ENCODE results near the gene SRPK2. TPM values are rescaled to one million over a fixed set of nuclear protein-coding genes. Genes with fewer than 3 reads are reported as not detected.

Gene SRPK2
- total and polyA plus RNA-seq, 2 of the 13 experiments (the other 11 are each of a cell fraction or from before 2014, with no cell fraction given): 10.1 to 22.3 TPM

DNA sequence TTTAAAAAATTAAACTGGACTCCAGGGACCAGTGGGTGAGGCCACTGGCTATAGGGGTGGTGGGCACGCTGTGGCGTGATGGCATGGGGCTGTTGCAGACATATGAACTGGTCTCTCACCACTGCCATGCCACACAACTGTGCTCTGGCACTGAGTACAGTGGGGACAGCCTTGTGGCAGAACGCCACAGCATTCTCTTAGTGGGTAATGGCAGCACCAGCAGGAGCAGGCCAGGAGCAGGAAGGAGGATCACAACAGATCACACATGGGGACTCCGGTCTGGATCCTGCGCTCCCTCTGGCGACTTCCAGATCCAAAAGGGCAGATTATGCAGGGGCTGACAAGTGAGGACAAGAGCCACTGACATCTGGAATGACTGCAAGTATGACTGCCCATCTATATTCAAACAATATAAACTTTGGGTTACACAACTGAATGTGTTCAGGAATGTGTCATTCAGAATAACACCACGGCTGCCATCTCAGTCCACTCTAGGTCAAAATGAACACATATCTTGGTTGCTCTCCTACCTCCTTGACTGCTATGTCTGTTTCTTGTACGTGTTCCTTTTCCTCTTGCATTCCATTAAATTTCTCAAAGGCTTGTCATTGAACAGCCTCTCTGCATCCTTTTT, 198.7 kb downstream of the SRPK2 start:
- ATAC-seq: no peak
- WGBS (ENCODE audit: low lambda C conversion rate): 92% methylated on average over 8 of the region's 8 CpGs
- H3K27ac ChIP-seq (ENCODE audit: extremely low read length, insufficient read depth, low read length): no peak overlapping the region
- intact Hi-C loops (cut with micrococcal nuclease; ENCODE audit: unreplicated experiment): loop anchor here (10.0 kb wide), 1 partner anchor 45 kb away; no protein-coding TSS in a partner anchor
- no peaks in the 10 kb centered on the region for H3K27me3 ChIP-seq (ENCODE audit: control insufficient read depth in 1 of 2, insufficient read depth in 2 of 2, low read length in 2 of 2)
- H3K9ac ChIP-seq (ENCODE audit: insufficient read depth, low read depth, low read length): no peak overlapping the region
- TF ChIP-seq, protein P1, sequence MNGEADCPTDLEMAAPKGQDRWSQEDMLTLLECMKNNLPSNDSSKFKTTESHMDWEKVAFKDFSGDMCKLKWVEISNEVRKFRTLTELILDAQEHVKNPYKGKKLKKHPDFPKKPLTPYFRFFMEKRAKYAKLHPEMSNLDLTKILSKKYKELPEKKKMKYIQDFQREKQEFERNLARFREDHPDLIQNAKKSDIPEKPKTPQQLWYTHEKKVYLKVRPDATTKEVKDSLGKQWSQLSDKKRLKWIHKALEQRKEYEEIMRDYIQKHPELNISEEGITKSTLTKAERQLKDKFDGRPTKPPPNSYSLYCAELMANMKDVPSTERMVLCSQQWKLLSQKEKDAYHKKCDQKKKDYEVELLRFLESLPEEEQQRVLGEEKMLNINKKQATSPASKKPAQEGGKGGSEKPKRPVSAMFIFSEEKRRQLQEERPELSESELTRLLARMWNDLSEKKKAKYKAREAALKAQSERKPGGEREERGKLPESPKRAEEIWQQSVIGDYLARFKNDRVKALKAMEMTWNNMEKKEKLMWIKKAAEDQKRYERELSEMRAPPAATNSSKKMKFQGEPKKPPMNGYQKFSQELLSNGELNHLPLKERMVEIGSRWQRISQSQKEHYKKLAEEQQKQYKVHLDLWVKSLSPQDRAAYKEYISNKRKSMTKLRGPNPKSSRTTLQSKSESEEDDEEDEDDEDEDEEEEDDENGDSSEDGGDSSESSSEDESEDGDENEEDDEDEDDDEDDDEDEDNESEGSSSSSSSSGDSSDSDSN (CRISPR knock-in tag; IDR thresholded peaks at IDR 0.05): no peak
- TF ChIP-seq KLF11 (CRISPR knock-in tag; IDR thresholded peaks at IDR 0.05) (no peak), STAG1 (CRISPR knock-in tag; IDR thresholded peaks at IDR 0.05) (no peak), ZNF446 (CRISPR knock-in tag; IDR thresholded peaks at IDR 0.05) (no peak), HOXA9 (CRISPR knock-in tag; IDR thresholded peaks at IDR 0.05; ENCODE audit: borderline replicate concordance) (no peak), ZSCAN12 (CRISPR knock-in tag; IDR thresholded peaks at IDR 0.05) (no peak), PCBP1 (IDR thresholded peaks at IDR 0.05; ENCODE audit: borderline replicate concordance, low read depth, low read length) (no peak), ZNF777 (CRISPR knock-in tag; IDR thresholded peaks at IDR 0.05) (no peak), SRY (CRISPR knock-in tag; IDR thresholded peaks at IDR 0.05) (no peak), BRCA1 (CRISPR knock-in tag; IDR thresholded peaks at IDR 0.05) (no peak), KAT2B (IDR thresholded peaks at IDR 0.05; ENCODE audit: borderline replicate concordance, low read depth, low read length) (no peak), ZNF546 (CRISPR knock-in tag; conservative IDR thresholded peaks at IDR 0.05) (no peak), SRSF4 (IDR thresholded peaks at IDR 0.05; ENCODE audit: low read depth, low read length, poor library complexity, severe bottlenecking) (no peak)
- TF ChIP-seq, protein P2, sequence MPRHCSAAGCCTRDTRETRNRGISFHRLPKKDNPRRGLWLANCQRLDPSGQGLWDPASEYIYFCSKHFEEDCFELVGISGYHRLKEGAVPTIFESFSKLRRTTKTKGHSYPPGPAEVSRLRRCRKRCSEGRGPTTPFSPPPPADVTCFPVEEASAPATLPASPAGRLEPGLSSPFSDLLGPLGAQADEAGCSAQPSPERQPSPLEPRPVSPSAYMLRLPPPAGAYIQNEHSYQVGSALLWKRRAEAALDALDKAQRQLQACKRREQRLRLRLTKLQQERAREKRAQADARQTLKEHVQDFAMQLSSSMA (CRISPR knock-in tag; IDR thresholded peaks at IDR 0.05): no peak
- TF ChIP-seq, protein P3, sequence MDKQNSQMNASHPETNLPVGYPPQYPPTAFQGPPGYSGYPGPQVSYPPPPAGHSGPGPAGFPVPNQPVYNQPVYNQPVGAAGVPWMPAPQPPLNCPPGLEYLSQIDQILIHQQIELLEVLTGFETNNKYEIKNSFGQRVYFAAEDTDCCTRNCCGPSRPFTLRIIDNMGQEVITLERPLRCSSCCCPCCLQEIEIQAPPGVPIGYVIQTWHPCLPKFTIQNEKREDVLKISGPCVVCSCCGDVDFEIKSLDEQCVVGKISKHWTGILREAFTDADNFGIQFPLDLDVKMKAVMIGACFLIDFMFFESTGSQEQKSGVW (CRISPR knock-in tag; IDR thresholded peaks at IDR 0.05; ENCODE audit: borderline replicate concordance): no peak
- TF ChIP-seq, protein P4, sequence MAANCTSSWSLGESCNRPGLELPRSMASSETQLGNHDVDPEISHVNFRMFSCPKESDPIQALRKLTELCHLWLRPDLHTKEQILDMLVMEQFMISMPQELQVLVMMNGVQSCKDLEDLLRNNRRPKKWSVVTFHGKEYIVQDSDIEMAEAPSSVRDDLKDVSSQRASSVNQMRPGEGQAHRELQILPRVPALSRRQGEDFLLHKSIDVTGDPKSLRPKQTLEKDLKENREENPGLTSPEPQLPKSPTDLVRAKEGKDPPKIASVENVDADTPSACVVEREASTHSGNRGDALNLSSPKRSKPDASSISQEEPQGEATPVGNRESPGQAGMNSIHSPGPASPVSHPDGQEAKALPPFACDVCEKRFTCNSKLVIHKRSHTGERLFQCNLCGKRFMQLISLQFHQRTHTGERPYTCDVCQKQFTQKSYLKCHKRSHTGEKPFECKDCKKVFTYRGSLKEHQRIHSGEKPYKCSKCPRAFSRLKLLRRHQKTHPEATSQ (CRISPR knock-in tag; IDR thresholded peaks at IDR 0.05; ENCODE audit: borderline replicate concordance): no peak
- no peaks in the 10 kb centered on the region for H3K9me3 ChIP-seq (ENCODE audit: low read length)
- BruUV-seq (replicated peaks): no TSS peak
- no peak overlapping the region for H3K4me3 ChIP-seq (replicated peaks in 1 of 3; ENCODE audit: insufficient read depth in 1 of 3, low read depth in 2 of 3, low read length in 3 of 3)
- DNase-seq (ENCODE audit: low spot score): no peak
- no peak for FAIRE-seq
- no peak overlapping the region for H2AFZ ChIP-seq (ENCODE audit: low read length)
- 0 out of 2 replicates have a peak, but pooled peaks cover 7% of the 10 kb centered on the region for H4K20me1 ChIP-seq (ENCODE audit: insufficient read depth, low read length)
- peaks cover 11% of the 10 kb centered on the region for H3K4me1 ChIP-seq (ENCODE audit: insufficient read depth, low read length)
- H3K36me3 ChIP-seq (replicated peaks in 1 of 2; ENCODE audit: control insufficient read depth in 1 of 2, insufficient read depth in 2 of 2, low read length in 2 of 2): no peaks in the 10 kb centered on the region
- no peak overlapping the region for H3K4me2 ChIP-seq (ENCODE audit: low read depth, low read length)
- ChIA-PET POLR2A (no interaction called here), CTCF (ENCODE audit: low intra/inter-chr PET ratio, low total read pairs) (no interaction called here)
- in situ Hi-C loops (cut with HindIII; ENCODE audit: extremely low pct_ligation_motif_present, low pct_unique_long_range_greater_than_20kb): no loop called here
- H3K79me2 ChIP-seq (ENCODE audit: insufficient read depth, low read length): no peaks in the 10 kb centered on the region

All from HepG2 (cell line).